Heart left ventricle (tissue), 13 donors: ENCODE results near the gene S100A4.

ENCODE experiments used
- CTCF ChIP-seq, 12 donors: fragments of 200-600 bp; sonication (generic) in 4 of 12; IDR thresholded peaks; one replicate each; pipeline versions ENCODE4 v1.5.0 to v1.8.0; 2018 to 2022; ENCODE audit warnings: antibody characterized with exemption in 12 of 12, mild to moderate bottlenecking in 5 of 12
- POLR2A ChIP-seq, 2 donors: fragments of 450-650 bp; IDR thresholded peaks; one replicate each; pipeline ENCODE4 v1.6.1; 2017; ENCODE audit warnings: antibody characterized with exemption in 2 of 2, mild to moderate bottlenecking in 2 of 2, moderate library complexity in 2 of 2
- donor health status: ischemic (EF 13 %, LVEDD 7.1; RV severe dilation, severe dysfunction).
- donor health status: DM: no; HTN: yes; CAD: no.
- donor health status: DM: no; HTN: no; CAD: no.
- donor health status: ischemic (EF 25% LVEDD 6.9; RV normal size, moderate dysfunction).
- donor health status: ischemic (EF 25% LVEDD 5.7; RV mildly dilated, moderate dysfunction).
- donor health status: ischemic (EF 35%, LVEDD 5.7; RV mildly dilated, moderate dysfunction).
- donor health status: nonischemic (EF 11% LVEDD 7.7; RV severe dilation, severe dysfunction).
- donor health status: DM: yes; HTN: yes; CAD: no.
- donor health status: PGD.
- donor health status: ischemic (EF 29% LVEDD 5.4; RV normal size, mild dysfunction).
- donor health status: nonischemic (EF 23%, LVEDD 6.1; RV moderate dilation, normal function).

DNA sequence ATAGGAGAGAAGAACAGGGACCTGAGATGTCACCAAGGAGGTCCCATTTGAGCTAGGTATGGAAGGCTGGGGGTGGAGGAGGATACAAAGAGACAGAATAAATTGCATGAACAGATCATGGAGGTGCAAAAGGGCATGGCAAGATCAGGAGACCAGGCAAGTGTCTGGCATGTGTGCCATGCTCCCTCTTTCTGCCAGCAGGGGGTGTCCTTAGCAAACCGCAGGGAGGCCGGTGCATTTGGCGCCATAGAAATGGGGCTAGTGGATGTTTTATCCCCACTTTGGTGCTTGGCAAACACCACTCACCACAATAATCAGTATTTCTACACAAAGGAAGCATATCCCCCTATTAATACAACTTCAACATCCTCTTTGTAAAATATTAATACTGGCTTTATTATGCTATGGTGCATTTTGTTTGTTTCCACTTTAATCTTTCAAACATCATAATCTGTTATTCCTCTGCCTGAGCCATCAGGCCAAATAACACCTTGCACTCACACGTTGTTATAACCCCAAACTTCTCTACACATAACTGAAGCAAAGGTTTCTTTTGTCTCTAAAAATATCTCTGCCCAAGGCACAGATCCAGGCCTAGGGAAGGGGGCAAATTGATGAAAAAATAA is 35.8 kb downstream of the S100A4 start:
- peak; percentile 30 to 65 (median 46) for TF ChIP-seq CTCF (IDR thresholded peaks at IDR 0.05)
- no peak for TF ChIP-seq POLR2A (IDR thresholded peaks at IDR 0.05)
